SK-N-DZ (cell line): ENCODE data around the gene RFX7.

Experiments
- DNase-seq: peaks from one replicate; pipeline ENCODE4 v3.0.0-alpha.2; 2015; ENCODE audit warnings: low spot score
- small RNA-seq, 2 experiments: library from RNA; depleted of rRNA; stranded (forward); fragments of <200 nt; gene quantifications; one replicate each; pipeline ENCODE3, GENCODE V24; 2014

The RFX7 gene

DNA sequence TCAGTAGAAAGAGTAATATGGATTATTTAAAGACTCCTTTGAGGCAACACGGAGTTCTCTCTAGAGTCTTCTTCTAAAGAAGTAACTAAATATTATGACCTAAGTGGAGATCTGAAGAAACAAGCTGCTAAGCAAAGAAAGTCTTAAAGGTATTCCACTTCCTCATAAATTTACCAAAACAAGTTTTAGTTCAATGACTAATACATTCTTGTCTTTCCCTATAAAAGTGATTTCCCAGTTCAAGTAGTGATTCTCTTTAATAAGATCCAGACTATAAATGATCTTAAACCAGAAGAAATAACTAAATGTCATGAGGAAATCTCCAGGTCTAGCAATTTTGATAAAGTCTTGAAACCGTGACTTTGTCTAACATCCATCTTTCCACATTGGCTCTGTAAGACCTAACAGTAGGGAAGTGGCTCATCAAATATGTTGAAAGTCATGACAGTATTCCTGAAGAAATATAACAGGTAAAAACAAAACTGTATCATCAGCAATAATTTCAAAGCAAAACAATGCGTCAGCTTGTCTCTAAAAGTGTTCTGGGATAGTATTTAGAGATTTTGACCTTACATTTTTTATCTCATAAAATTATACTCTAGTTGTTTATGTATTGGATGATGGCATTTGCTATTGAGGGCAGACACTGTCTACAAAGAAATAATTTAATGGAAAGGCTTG lies 198.5 kb downstream of the RFX7 start:
- no peak for DNase-seq

DNA sequence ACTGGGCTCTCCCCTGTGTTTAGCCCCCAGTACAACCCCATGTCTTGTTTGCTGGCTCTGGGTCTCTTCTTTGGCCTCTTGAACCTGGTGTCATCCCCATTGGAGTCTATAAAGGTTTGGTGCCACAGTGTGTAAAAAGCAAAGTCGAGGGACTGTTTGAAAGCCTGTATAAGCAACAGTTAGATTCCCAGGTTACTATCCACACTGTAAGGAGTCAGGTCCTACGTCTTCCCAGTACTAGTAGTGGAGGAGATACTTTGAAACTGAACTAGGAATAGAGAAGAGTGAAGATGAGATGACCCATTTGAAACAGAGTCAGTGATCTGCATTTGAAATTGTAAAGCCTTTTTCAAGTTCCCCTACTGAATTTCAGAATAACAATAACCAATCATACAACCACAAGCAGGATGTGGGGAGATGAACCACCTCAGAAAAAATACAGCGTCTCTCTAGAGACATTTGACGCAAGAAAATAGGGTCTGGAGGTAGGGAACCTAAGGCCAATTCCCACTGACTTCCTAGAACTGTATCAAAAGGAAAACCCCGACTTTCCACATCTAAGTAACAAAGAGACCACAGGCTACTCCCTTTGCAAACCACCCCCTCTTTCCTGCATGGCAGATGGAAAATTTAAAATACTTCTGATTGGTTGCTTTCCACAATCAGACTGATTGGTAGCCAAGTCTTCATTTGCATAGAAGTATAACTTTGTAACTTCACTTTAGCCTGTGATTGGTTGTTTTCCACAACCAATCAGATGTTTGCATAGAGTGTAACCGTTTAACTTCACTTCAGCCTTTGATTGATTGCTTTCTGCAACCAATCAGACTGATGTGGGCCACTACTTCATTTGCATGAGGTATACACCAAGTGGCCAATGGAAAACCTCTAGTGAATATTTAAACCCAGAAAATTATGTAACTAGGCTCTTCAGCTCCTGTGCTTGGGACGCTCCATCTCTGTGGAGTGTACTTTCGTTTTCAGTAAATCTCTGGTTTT lies 200.4 kb downstream of the RFX7 start:
- DNase-seq: no peak

GRCh38 chr15:56042498-56042897 lies 201.2 kb downstream of the RFX7 start:
- no peak for DNase-seq

- DNase-seq: no peak
Measured at GRCh38 chr15:56042031-56042430, 201.6 kb downstream of the RFX7 start.

- peak; percentile 26 for DNase-seq
Measured at GRCh38 chr15:56040081-56041035, 203.3 kb downstream of the RFX7 start.

GRCh38 chr15:56038707-56039106 lies 205.0 kb downstream of the RFX7 start:
- no peak for DNase-seq

GRCh38 chr15:56038015-56038414 lies 205.7 kb downstream of the RFX7 start:
- DNase-seq: no peak

Small RNA genes lying within 50 kb of the gene (small RNA-seq; reads per million reads assigned to genes)
- gene CD24P2 (0 reads per million in 2 experiments), gene RNU6-1287P (0 reads per million in 2 experiments)
